HepG2 (cell line): ENCODE data around the gene WNT3. TPM values are rescaled to one million over a fixed set of nuclear protein-coding genes. Genes with fewer than 3 reads are reported as not detected.

ENCODE experiments used
- ARID2 ChIP-seq: sonication (generic); formaldehyde crosslinking; IDR thresholded peaks from 2 replicates; pipeline ENCODE4 v1.8.1; 2022; ENCODE audit warnings: mild to moderate bottlenecking, missing genetic modification reagents, borderline replicate concordance
- ASH2L ChIP-seq: fragments of 300-600, 200-600 bp; sonication (generic); IDR thresholded peaks from 2 replicates; pipeline ENCODE4 v1.7.0; 2017; ENCODE audit warnings: low read depth, mild to moderate bottlenecking, moderate library complexity, mixed read lengths, low read length; ENCODE audit not compliant: insufficient read length
- ATM ChIP-seq: fragments of 450-650 bp; IDR thresholded peaks from 2 replicates; pipeline ENCODE4 v1.7.1; 2017; ENCODE audit warnings: mild to moderate bottlenecking, borderline replicate concordance
- CREM ChIP-seq, 2 experiments: sonication (generic) in 1 of 2; formaldehyde crosslinking in 1 of 2; IDR thresholded peaks; 2 replicates each; pipeline versions ENCODE4 v1.4.0 to v1.6.1; 2016 to 2020; ENCODE audit warnings: antibody characterized with exemption in 1 of 2, mild to moderate bottlenecking in 1 of 2, missing genetic modification reagents in 1 of 2
- ETV5 ChIP-seq: IDR thresholded peaks from 2 replicates; pipeline ENCODE4 v1.6.1; 2018; ENCODE audit warnings: missing biosample characterization, missing genetic modification reagents, inconsistent platforms, borderline replicate concordance
- FIP1L1 ChIP-seq: fragments of 200-400 bp; formaldehyde crosslinking; IDR thresholded peaks from 2 replicates; pipeline ENCODE4 v1.6.1; 2018; ENCODE audit warnings: low read depth, mild to moderate bottlenecking, low read length, moderate library complexity, borderline replicate concordance; ENCODE audit not compliant: insufficient read depth
- GPN1 ChIP-seq: sonication (generic); formaldehyde crosslinking; IDR thresholded peaks from 2 replicates; pipeline ENCODE4 v1.5.1; 2020; ENCODE audit warnings: missing genetic modification reagents, borderline replicate concordance
- GZF1 ChIP-seq: sonication (generic); formaldehyde crosslinking; IDR thresholded peaks from 2 replicates; pipeline ENCODE4 v1.5.1; 2020; ENCODE audit warnings: mild to moderate bottlenecking, missing genetic modification reagents
- HES4 ChIP-seq: sonication (generic); formaldehyde crosslinking; IDR thresholded peaks from 2 replicates; pipeline ENCODE4 v1.9.0; 2021; ENCODE audit warnings: mild to moderate bottlenecking, missing genetic modification reagents, borderline replicate concordance
- HNRNPH1 ChIP-seq: fragments of 200-400 bp; formaldehyde crosslinking; optimal IDR thresholded peaks from 2 replicates; pipeline ENCODE3; 2017; ENCODE audit warnings: mild to moderate bottlenecking, low read depth, low read length
- IRF2 ChIP-seq: IDR thresholded peaks from 2 replicates; pipeline ENCODE4 v1.6.1; 2018; ENCODE audit warnings: missing genetic modification reagents, missing compliant biosample characterization
- PITX1 ChIP-seq: sonication (generic); formaldehyde crosslinking; IDR thresholded peaks from 2 replicates; pipeline ENCODE4 v1.5.1; 2020; ENCODE audit warnings: mild to moderate bottlenecking, missing genetic modification reagents
- SMARCC2 ChIP-seq: fragments of 450-650 bp; IDR thresholded peaks from 2 replicates; pipeline ENCODE4 v1.6.1; 2017; ENCODE audit warnings: antibody characterized with exemption, mild to moderate bottlenecking
- SRSF1 ChIP-seq: fragments of 200-400 bp; formaldehyde crosslinking; optimal IDR thresholded peaks from 2 replicates; pipeline ENCODE3; 2017; ENCODE audit warnings: mild to moderate bottlenecking, low read depth, low read length, moderate library complexity
- STAT5B ChIP-seq: sonication (generic); formaldehyde crosslinking; IDR thresholded peaks from 2 replicates; pipeline ENCODE4 v1.4.0; 2020; ENCODE audit warnings: missing genetic modification reagents
- TBX2 ChIP-seq: sonication (generic); formaldehyde crosslinking; IDR thresholded peaks from 2 replicates; pipeline ENCODE4 v1.5.0; 2020; ENCODE audit warnings: missing genetic modification reagents, mild to moderate bottlenecking, borderline replicate concordance
- TCF12 ChIP-seq, 2 experiments: fragments of 450-650 bp in 1 of 2; sonication (generic) in 1 of 2; formaldehyde crosslinking in 1 of 2; IDR thresholded peaks; 2 replicates each; pipeline versions ENCODE4 v1.6.1 to v1.8.0; 2017 to 2022; ENCODE audit warnings: antibody characterized with exemption in 1 of 2, mild to moderate bottlenecking in 1 of 2, missing genetic modification reagents in 1 of 2, moderate library complexity in 1 of 2
- YY1 ChIP-seq: IDR thresholded peaks from 2 replicates; pipeline ENCODE4 v1.6.1; 2011; ENCODE audit warnings: low read length, low read depth, moderate library complexity, mild to moderate bottlenecking; ENCODE audit not compliant: insufficient read depth, insufficient replicate concordance
- ZNF235 ChIP-seq: sonication (generic); formaldehyde crosslinking; IDR thresholded peaks from 2 replicates; pipeline ENCODE4 v1.8.1; 2023; ENCODE audit warnings: mild to moderate bottlenecking, missing genetic modification reagents, borderline replicate concordance
- ZNF343 ChIP-seq: sonication (generic); formaldehyde crosslinking; IDR thresholded peaks from 2 replicates; pipeline ENCODE4 v1.4.0; 2020; ENCODE audit warnings: mild to moderate bottlenecking, missing genetic modification reagents
- polyA plus RNA-seq, 8 experiments: library from polyadenylated mRNA; depleted of rRNA in 3 of 8; stranded (reverse) in 7 of 8; unstranded in 1 of 8; fragments of >200 nt; fragmentation: Illumina TruSeq in 4 of 8; extraction: Trizol in 4 of 8; gene quantifications; 2 replicates each; pipeline versions ENCODE4 v1.2.1 to v1.2.3, GENCODE V29; 2011 to 2016; ENCODE audit warnings: low read depth in 4 of 8, missing spikeins in 1 of 8, mixed read lengths in 1 of 8; ENCODE audit not compliant: insufficient read depth in 1 of 8
- total RNA-seq, 5 experiments: library from RNA; depleted of rRNA; stranded (reverse); fragments of >200 nt; fragmentation: Illumina TruSeq; extraction: Trizol; gene quantifications; 2 replicates each; pipeline ENCODE4 v1.2.3, GENCODE V29; 2016; ENCODE audit warnings: low read depth in 1 of 5
- TF ChIP-seq, protein P1 (sequence below): sonication (generic); IDR thresholded peaks from 2 replicates; pipeline ENCODE4 v1.6.1; 2016; ENCODE audit warnings: low read depth, borderline replicate concordance
- TF ChIP-seq, protein P2 (sequence below): sonication (generic); formaldehyde crosslinking; IDR thresholded peaks from 2 replicates; pipeline ENCODE4 v1.4.0; 2020; ENCODE audit warnings: mild to moderate bottlenecking, missing genetic modification reagents
- TF ChIP-seq, protein P3 (sequence below): IDR thresholded peaks from 2 replicates; pipeline ENCODE4 v1.6.1; 2016; ENCODE audit warnings: missing genetic modification reagents, missing compliant biosample characterization

The WNT3 gene
- total and polyA plus RNA-seq, 2 of the 13 experiments (the other 11 are each of a cell fraction or from before 2014, with no cell fraction given), result 8.5 to 10.3 TPM

DNA sequence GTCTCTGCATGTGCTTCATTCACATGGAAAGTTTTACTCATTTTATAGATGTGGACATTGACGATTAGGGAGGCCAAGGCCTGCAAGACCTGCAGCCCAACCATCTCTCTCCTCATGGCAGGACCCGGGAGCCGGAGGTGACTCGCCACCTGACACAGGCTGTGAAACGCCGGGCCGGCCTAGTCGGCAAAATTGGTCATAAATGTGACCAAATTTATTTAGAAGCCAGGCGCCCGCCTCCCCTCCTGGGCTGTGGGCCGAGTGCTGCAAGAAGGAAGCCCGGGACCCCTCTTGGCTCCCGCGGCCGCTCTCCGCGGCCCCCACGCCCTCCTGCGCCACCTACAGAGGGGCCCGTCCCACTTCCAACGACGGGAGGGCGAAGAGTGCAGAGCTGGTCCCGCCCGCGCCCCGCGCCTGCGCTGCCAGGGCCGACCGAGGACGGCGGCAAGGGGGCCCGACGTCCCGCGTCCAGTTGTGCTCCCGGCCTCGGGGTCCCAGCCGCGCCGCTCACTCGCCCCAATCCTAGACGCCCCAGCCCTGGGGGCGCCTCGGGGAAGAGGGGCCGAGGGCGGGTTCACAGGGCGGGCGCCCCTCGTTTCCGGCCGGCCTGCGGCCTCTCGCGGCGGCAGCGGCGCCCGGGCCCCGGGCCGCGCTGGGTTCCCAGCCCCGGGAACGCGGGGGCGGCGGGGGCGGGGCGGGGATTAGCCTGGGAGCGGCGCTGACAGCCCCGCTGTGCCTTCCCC is 47.5 kb downstream of the WNT3 start (continued):
- TF ChIP-seq ZNF235 (no peak), SRSF1 (no peak), ATM (no peak), CREM (IDR thresholded peaks at IDR 0.05) (no peak), CREM (CRISPR knock-in tag; IDR thresholded peaks at IDR 0.05) (no peak), ASH2L (peak; percentile 30), PITX1 (CRISPR knock-in tag) (no peak), ARID2 (CRISPR knock-in tag) (0 out of 2 replicates have a peak, but pooled peaks have one; percentile 55), IRF2 (CRISPR knock-in tag) (no peak), FIP1L1 (no peak), GZF1 (CRISPR knock-in tag) (peak; percentile 79; the same call in 1 of the 2 replicates), SMARCC2 (no peak), GPN1 (CRISPR knock-in tag) (no peak), STAT5B (CRISPR knock-in tag) (no peak), TCF12 (IDR thresholded peaks at IDR 0.05) (no peak), TCF12 (CRISPR knock-in tag; IDR thresholded peaks at IDR 0.05) (no peak), HNRNPH1 (no peak), YY1 (peak; percentile 64), HES4 (CRISPR knock-in tag) (0 out of 2 replicates have a peak, but pooled peaks have one; percentile 56), ZNF343 (CRISPR knock-in tag) (peak; percentile 77; the same call in 1 of the 2 replicates), ETV5 (CRISPR knock-in tag) (no peak), TBX2 (CRISPR knock-in tag) (no peak; the same call in 1 of the 2 replicates)
- TF ChIP-seq, protein P1, sequence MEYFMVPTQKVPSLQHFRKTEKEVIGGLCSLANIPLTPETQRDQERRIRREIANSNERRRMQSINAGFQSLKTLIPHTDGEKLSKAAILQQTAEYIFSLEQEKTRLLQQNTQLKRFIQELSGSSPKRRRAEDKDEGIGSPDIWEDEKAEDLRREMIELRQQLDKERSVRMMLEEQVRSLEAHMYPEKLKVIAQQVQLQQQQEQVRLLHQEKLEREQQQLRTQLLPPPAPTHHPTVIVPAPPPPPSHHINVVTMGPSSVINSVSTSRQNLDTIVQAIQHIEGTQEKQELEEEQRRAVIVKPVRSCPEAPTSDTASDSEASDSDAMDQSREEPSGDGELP, result no peak
- TF ChIP-seq, protein P2, sequence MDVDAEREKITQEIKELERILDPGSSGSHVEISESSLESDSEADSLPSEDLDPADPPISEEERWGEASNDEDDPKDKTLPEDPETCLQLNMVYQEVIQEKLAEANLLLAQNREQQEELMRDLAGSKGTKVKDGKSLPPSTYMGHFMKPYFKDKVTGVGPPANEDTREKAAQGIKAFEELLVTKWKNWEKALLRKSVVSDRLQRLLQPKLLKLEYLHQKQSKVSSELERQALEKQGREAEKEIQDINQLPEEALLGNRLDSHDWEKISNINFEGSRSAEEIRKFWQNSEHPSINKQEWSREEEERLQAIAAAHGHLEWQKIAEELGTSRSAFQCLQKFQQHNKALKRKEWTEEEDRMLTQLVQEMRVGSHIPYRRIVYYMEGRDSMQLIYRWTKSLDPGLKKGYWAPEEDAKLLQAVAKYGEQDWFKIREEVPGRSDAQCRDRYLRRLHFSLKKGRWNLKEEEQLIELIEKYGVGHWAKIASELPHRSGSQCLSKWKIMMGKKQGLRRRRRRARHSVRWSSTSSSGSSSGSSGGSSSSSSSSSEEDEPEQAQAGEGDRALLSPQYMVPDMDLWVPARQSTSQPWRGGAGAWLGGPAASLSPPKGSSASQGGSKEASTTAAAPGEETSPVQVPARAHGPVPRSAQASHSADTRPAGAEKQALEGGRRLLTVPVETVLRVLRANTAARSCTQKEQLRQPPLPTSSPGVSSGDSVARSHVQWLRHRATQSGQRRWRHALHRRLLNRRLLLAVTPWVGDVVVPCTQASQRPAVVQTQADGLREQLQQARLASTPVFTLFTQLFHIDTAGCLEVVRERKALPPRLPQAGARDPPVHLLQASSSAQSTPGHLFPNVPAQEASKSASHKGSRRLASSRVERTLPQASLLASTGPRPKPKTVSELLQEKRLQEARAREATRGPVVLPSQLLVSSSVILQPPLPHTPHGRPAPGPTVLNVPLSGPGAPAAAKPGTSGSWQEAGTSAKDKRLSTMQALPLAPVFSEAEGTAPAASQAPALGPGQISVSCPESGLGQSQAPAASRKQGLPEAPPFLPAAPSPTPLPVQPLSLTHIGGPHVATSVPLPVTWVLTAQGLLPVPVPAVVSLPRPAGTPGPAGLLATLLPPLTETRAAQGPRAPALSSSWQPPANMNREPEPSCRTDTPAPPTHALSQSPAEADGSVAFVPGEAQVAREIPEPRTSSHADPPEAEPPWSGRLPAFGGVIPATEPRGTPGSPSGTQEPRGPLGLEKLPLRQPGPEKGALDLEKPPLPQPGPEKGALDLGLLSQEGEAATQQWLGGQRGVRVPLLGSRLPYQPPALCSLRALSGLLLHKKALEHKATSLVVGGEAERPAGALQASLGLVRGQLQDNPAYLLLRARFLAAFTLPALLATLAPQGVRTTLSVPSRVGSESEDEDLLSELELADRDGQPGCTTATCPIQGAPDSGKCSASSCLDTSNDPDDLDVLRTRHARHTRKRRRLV, result no peak
- TF ChIP-seq, protein P3, sequence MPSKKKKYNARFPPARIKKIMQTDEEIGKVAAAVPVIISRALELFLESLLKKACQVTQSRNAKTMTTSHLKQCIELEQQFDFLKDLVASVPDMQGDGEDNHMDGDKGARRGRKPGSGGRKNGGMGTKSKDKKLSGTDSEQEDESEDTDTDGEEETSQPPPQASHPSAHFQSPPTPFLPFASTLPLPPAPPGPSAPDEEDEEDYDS, result no peak
